Natural killer cell (primary cell): Measurements from ENCODE around the gene APOBR. TPM values are rescaled to one million over a fixed set of nuclear protein-coding genes. Genes with fewer than 3 reads are reported as not detected.

Experiments used
- ATAC-seq, 3 donors: fragments of 150-1000 bp in 2 of 3; fragments of 200-7000 bp in 1 of 3; cut with Tn5 transposase; 1 replicate in 1 of 3; 2 replicates in 2 of 3; pipeline ENCODE4 v1.10.0; 2021; ENCODE audit warnings: mild to moderate bottlenecking in 2 of 3, moderate library complexity in 2 of 3
- DNase-seq, 2 donors: peaks; one replicate each; pipeline versions ENCODE4 v3.0.0 to v3.0.0-alpha.2; 2013 to 2021; ENCODE audit warnings: mixed read lengths in 1 of 2
- H3K27ac ChIP-seq: one replicate; pipeline ENCODE4 v1.5.1; 2013; ENCODE audit warnings: mild to moderate bottlenecking, low read length
- H3K27me3 ChIP-seq: one replicate; pipeline ENCODE4 v1.6.1; 2013; ENCODE audit warnings: low read length; ENCODE audit not compliant: control insufficient read depth, insufficient read depth
- H3K36me3 ChIP-seq: one replicate; pipeline ENCODE4 v1.6.1; 2013; ENCODE audit warnings: low read length; ENCODE audit not compliant: control insufficient read depth, insufficient read depth
- H3K4me1 ChIP-seq: one replicate; pipeline ENCODE4 v1.6.1; 2013; ENCODE audit warnings: low read length; ENCODE audit not compliant: control insufficient read depth, insufficient read depth
- H3K4me3 ChIP-seq: one replicate; pipeline ENCODE4 v1.5.1; 2013; ENCODE audit warnings: low read length
- H3K9me3 ChIP-seq: one replicate; pipeline ENCODE4 v1.6.1; 2013; ENCODE audit warnings: low read length; ENCODE audit not compliant: control insufficient read depth, insufficient read depth
- H3K27ac Mint-ChIP-seq, 2 donors: one replicate each; pipeline ENCODE4 v1.8.0; 2022; ENCODE audit warnings: mild to moderate bottlenecking in 2 of 2, mixed read lengths in 2 of 2, moderate library complexity in 1 of 2
- H3K27me3 Mint-ChIP-seq, 2 donors: one replicate each; pipeline ENCODE4 v1.8.0; 2022; ENCODE audit warnings: low read depth in 2 of 2, mixed read lengths in 2 of 2
- H3K36me3 Mint-ChIP-seq: one replicate; pipeline ENCODE4 v1.8.0; 2022; ENCODE audit warnings: mixed read lengths
- H3K4me1 Mint-ChIP-seq, 2 donors: one replicate each; pipeline ENCODE4 v1.8.0; 2022; ENCODE audit warnings: mixed read lengths in 2 of 2
- H3K4me3 Mint-ChIP-seq: one replicate; pipeline ENCODE4 v1.8.0; 2022; ENCODE audit warnings: mild to moderate bottlenecking, moderate library complexity, mixed read lengths
- H3K9me3 Mint-ChIP-seq, 2 donors: one replicate each; pipeline ENCODE4 v1.8.0; 2022; ENCODE audit warnings: mixed read lengths in 2 of 2
- CTCF ChIP-seq: fragments of 200-600 bp; IDR thresholded peaks from one replicate; pipeline ENCODE4 v1.8.0; 2022; ENCODE audit warnings: antibody characterized with exemption
- WGBS: methylation state at CpG from one replicate; pipeline ENCODE4 v1.1.7; 2013; ENCODE audit warnings: missing lambda C conversion rate; ENCODE audit not compliant: insufficient coverage; 5-methylcytosine and 5-hydroxymethylcytosine counted together
- intact Hi-C: fragments of 100-400 bp; cut with micrococcal nuclease; formaldehyde crosslinking; loops from one replicate; pipeline ENCODE4 v1.14.2; 2022
- total RNA-seq, 4 donors: library from RNA; stranded (reverse); fragments of 120-200 nt in 1 of 4; gene quantifications; one replicate each; pipeline versions ENCODE4 v1.2.3 to v1.2.4, GENCODE V29; 2013 to 2022

APOBR gene
- total RNA-seq, 3 donors from 2014 or later (not counting 1 experiment from before 2014, with no cell fraction given) = 64.9 to 84.8 (median 83.0) TPM

GRCh38 chr16:28534542-28535373 is 40.3 kb downstream of the APOBR start:
- DNase-seq = peak in 1 of 2 donors; percentile 48
- no peaks in the 10 kb centered on the region for H3K9me3 Mint-ChIP-seq
- no peak for TF ChIP-seq CTCF
- H3K27me3 Mint-ChIP-seq = no peaks in the 10 kb centered on the region
- 43% methylated on average over 1 of the region's 5 CpGs for WGBS
- intact Hi-C loops = no loop called here
- peak overlapping the region; percentile 76 to 81 for H3K27ac Mint-ChIP-seq
- H3K36me3 Mint-ChIP-seq = no peaks in the 10 kb centered on the region
- peak overlapping the region; percentile 62 for H3K4me3 Mint-ChIP-seq
- Histone ChIP-seq H3K27me3 (no peaks in the 10 kb centered on the region), H3K36me3 (no peaks in the 10 kb centered on the region), H3K9me3 (no peaks in the 10 kb centered on the region), H3K4me3 (no peak overlapping the region), H3K27ac (no peak overlapping the region), H3K4me1 (peaks cover 15% of the 10 kb centered on the region)
- peaks cover 17% of the 10 kb centered on the region in 2 donors for H3K4me1 Mint-ChIP-seq
- peak; percentile 52 to 63 (median 58) for ATAC-seq

GRCh38 chr16:28537076-28537475 is 42.6 kb downstream of the APOBR start:
- ATAC-seq (no peak), DNase-seq (no peak)
- Histone ChIP-seq H3K27me3 (no peaks in the 10 kb centered on the region), H3K27ac (no peak overlapping the region), H3K9me3 (no peaks in the 10 kb centered on the region), H3K4me1 (peaks cover 15% of the 10 kb centered on the region), H3K36me3 (no peaks in the 10 kb centered on the region), H3K4me3 (no peak overlapping the region)
- Mint-ChIP-seq H3K4me3 (no peak overlapping the region), H3K4me1 (peaks cover 17% of the 10 kb centered on the region in 2 donors), H3K36me3 (no peaks in the 10 kb centered on the region), H3K27me3 (no peaks in the 10 kb centered on the region), H3K9me3 (no peaks in the 10 kb centered on the region), H3K27ac (no peak overlapping the region)
- intact Hi-C loops = no loop called here
- 91% methylated on average over 6 of the region's 6 CpGs for WGBS
- no peak for TF ChIP-seq CTCF

GRCh38 chr16:28537964-28538732 is 43.7 kb downstream of the APOBR start:
- H3K4me1 Mint-ChIP-seq = peaks cover 17% of the 10 kb centered on the region in 2 donors
- WGBS = 91% methylated on average over 13 of the region's 13 CpGs
- Histone ChIP-seq H3K27ac (no peak overlapping the region), H3K4me1 (peaks cover 15% of the 10 kb centered on the region), H3K9me3 (no peaks in the 10 kb centered on the region), H3K4me3 (no peak overlapping the region), H3K27me3 (no peaks in the 10 kb centered on the region), H3K36me3 (no peaks in the 10 kb centered on the region)
- ATAC-seq (no peak), DNase-seq (no peak)
- no peaks in the 10 kb centered on the region for H3K36me3 Mint-ChIP-seq
- no peaks in the 10 kb centered on the region for H3K9me3 Mint-ChIP-seq
- TF ChIP-seq CTCF = no peak
- no peak overlapping the region for H3K4me3 Mint-ChIP-seq
- H3K27ac Mint-ChIP-seq = no peak overlapping the region
- intact Hi-C loops = no loop called here
- H3K27me3 Mint-ChIP-seq = no peaks in the 10 kb centered on the region
